Ovary (tissue), 3 donors: Measurements from ENCODE around the gene DRD1.

Experiments used
- EP300 ChIP-seq: sonication (generic); formaldehyde crosslinking; IDR thresholded peaks from one replicate; pipeline ENCODE4 v1.6.1; 2017; ENCODE audit warnings: antibody characterized with exemption
- TF ChIP-seq, protein P1 (sequence below), 3 donors: fragments of 450-650 bp in 2 of 3; fragments of 200-600 bp in 1 of 3; IDR thresholded peaks; one replicate each; pipeline versions ENCODE4 v1.5.1 to v1.8.0; 2016 to 2022; ENCODE audit warnings: antibody characterized with exemption in 3 of 3, mild to moderate bottlenecking in 1 of 3
- donor health status: DM: no; HTN: no; CAD: no.

- TF ChIP-seq, protein P1, sequence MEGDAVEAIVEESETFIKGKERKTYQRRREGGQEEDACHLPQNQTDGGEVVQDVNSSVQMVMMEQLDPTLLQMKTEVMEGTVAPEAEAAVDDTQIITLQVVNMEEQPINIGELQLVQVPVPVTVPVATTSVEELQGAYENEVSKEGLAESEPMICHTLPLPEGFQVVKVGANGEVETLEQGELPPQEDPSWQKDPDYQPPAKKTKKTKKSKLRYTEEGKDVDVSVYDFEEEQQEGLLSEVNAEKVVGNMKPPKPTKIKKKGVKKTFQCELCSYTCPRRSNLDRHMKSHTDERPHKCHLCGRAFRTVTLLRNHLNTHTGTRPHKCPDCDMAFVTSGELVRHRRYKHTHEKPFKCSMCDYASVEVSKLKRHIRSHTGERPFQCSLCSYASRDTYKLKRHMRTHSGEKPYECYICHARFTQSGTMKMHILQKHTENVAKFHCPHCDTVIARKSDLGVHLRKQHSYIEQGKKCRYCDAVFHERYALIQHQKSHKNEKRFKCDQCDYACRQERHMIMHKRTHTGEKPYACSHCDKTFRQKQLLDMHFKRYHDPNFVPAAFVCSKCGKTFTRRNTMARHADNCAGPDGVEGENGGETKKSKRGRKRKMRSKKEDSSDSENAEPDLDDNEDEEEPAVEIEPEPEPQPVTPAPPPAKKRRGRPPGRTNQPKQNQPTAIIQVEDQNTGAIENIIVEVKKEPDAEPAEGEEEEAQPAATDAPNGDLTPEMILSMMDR (IDR thresholded peaks at IDR 0.05) = no peak
- no peak for TF ChIP-seq EP300
These were observed 40.8 kb upstream of the DRD1 start for GRCh38 chr5:175484829-175485228.
